Osteocyte (in vitro differentiated cells): ENCODE measurements around the gene TMEM106C. TPM values are rescaled to one million over a fixed set of nuclear protein-coding genes. Genes with fewer than 3 reads are reported as not detected.
A peak's percentile ranks its signal among the peaks of the same experiment; 100 is the strongest.

Source experiments
- DNase-seq: peaks from one replicate; pipeline ENCODE4 v3.0.0; 2021; ENCODE audit warnings: mixed read lengths; ENCODE audit not compliant: unreplicated experiment; ENCODE audit errors: extremely low spot score
- H3K27ac Mint-ChIP-seq: one replicate; pipeline ENCODE4 v1.8.0; 2021; ENCODE audit warnings: mild to moderate bottlenecking, mixed read lengths; ENCODE audit not compliant: unreplicated experiment
- H3K27me3 Mint-ChIP-seq: one replicate; pipeline ENCODE4 v1.8.0; 2021; ENCODE audit warnings: mixed read lengths; ENCODE audit not compliant: unreplicated experiment
- H3K36me3 Mint-ChIP-seq: one replicate; pipeline ENCODE4 v1.8.0; 2021; ENCODE audit warnings: mixed read lengths; ENCODE audit not compliant: unreplicated experiment
- H3K4me1 Mint-ChIP-seq: one replicate; pipeline ENCODE4 v1.8.0; 2021; ENCODE audit warnings: mixed read lengths; ENCODE audit not compliant: unreplicated experiment
- H3K4me3 Mint-ChIP-seq: one replicate; pipeline ENCODE4 v1.8.0; 2021; ENCODE audit warnings: mild to moderate bottlenecking, moderate library complexity, mixed read lengths; ENCODE audit not compliant: unreplicated experiment
- H3K9me3 Mint-ChIP-seq: one replicate; pipeline ENCODE4 v1.8.0; 2021; ENCODE audit warnings: mixed read lengths; ENCODE audit not compliant: unreplicated experiment
- total RNA-seq: library from RNA; stranded (reverse); gene quantifications from 2 replicates; pipeline ENCODE4 v1.2.1, GENCODE V29; 2021
- TF ChIP-seq, protein P1 (sequence below): fragments of 200-600 bp; sonication (generic); IDR thresholded peaks from 2 replicates; pipeline ENCODE4 v1.5.0; 2021; ENCODE audit warnings: antibody characterized with exemption, mild to moderate bottlenecking, moderate library complexity

Gene TMEM106C
- total RNA-seq, 1 donor from 2014 or later: 53.2 TPM

DNA sequence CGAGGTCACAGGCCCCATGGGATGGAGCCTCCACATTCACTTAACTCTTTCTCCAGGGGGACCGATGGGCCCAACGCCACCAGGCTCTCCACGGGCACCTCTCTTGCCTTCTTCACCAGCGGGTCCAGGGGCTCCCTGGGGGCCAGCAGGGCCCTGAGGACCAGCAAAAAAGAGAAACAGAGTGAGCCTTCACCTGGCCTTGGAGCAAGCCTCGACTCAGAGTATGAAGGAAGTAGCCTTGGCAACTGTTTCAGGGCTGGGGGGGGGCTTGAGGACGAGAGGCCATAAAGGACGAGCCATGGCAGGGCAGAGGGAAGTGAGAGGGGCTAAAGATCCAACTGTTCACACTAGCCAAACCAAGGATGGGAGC, 22.9 kb downstream of the TMEM106C start:
- H3K36me3 Mint-ChIP-seq: no peaks in the 10 kb centered on the region
- no peak for DNase-seq

GRCh38 chr12:47986832-47987231, 23.4 kb downstream of the TMEM106C start:
- H3K9me3 Mint-ChIP-seq: no peaks in the 10 kb centered on the region
- no peak overlapping the region for H3K4me3 Mint-ChIP-seq
- no peaks in the 10 kb centered on the region for H3K36me3 Mint-ChIP-seq
- no peak for DNase-seq
- TF ChIP-seq, protein P1, sequence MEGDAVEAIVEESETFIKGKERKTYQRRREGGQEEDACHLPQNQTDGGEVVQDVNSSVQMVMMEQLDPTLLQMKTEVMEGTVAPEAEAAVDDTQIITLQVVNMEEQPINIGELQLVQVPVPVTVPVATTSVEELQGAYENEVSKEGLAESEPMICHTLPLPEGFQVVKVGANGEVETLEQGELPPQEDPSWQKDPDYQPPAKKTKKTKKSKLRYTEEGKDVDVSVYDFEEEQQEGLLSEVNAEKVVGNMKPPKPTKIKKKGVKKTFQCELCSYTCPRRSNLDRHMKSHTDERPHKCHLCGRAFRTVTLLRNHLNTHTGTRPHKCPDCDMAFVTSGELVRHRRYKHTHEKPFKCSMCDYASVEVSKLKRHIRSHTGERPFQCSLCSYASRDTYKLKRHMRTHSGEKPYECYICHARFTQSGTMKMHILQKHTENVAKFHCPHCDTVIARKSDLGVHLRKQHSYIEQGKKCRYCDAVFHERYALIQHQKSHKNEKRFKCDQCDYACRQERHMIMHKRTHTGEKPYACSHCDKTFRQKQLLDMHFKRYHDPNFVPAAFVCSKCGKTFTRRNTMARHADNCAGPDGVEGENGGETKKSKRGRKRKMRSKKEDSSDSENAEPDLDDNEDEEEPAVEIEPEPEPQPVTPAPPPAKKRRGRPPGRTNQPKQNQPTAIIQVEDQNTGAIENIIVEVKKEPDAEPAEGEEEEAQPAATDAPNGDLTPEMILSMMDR: no peak
- no peaks in the 10 kb centered on the region for H3K27me3 Mint-ChIP-seq
- no peak overlapping the region for H3K27ac Mint-ChIP-seq
- peaks cover 10% of the 10 kb centered on the region for H3K4me1 Mint-ChIP-seq

More for the DNA sequence above, 22.9 kb downstream of the TMEM106C start:
- no peaks in the 10 kb centered on the region for H3K27me3 Mint-ChIP-seq
- H3K9me3 Mint-ChIP-seq: no peaks in the 10 kb centered on the region
- peaks cover 10% of the 10 kb centered on the region for H3K4me1 Mint-ChIP-seq
- TF ChIP-seq, protein P1: no peak
- no peak overlapping the region for H3K4me3 Mint-ChIP-seq
- H3K27ac Mint-ChIP-seq: no peak overlapping the region

DNA sequence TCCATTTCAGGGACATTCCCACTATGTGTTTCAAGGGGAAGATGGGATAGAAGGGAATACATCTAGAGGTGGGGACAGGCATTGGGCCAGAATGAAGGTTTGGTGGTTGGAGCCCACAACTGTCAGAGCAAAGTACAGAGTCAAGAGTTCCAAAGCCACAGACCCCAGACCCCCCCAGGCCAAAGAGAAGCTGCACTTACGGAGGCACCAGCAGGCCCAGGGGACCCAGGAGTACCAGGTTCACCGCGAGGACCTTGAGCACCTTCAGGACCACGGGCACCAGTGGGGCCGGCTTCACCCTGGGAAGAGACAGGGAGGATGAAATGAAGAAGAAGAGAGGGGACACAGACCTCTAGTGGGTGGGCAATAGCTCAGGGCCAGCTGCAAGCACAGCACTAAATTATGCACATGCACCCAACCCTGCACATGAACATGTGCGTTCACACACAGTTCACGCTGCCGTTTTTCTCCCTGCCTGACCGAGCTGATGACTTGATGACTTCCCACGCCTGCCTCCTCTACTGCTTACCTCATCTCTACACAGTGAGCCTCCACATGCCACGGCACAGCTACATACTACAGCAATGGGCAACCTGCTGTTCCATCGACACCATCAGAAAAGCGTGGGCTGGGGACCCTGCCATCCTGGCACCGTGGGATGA, 24.1 kb downstream of the TMEM106C start:
- DNase-seq: no peak
- Mint-ChIP-seq H3K4me1 (peaks cover 10% of the 10 kb centered on the region), H3K27ac (no peak overlapping the region), H3K36me3 (no peaks in the 10 kb centered on the region), H3K27me3 (no peaks in the 10 kb centered on the region), H3K4me3 (no peak overlapping the region), H3K9me3 (no peaks in the 10 kb centered on the region)
- TF ChIP-seq, protein P1: no peak

GRCh38 chr12:47988073-47989022, 25.0 kb downstream of the TMEM106C start:
- Mint-ChIP-seq H3K27ac (peak overlapping the region; percentile 56), H3K36me3 (no peaks in the 10 kb centered on the region), H3K27me3 (no peaks in the 10 kb centered on the region), H3K4me3 (peak overlapping the region; percentile 42), H3K9me3 (no peaks in the 10 kb centered on the region), H3K4me1 (peaks cover 10% of the 10 kb centered on the region)
- DNase-seq: no peak
- TF ChIP-seq, protein P1: no peak

DNA sequence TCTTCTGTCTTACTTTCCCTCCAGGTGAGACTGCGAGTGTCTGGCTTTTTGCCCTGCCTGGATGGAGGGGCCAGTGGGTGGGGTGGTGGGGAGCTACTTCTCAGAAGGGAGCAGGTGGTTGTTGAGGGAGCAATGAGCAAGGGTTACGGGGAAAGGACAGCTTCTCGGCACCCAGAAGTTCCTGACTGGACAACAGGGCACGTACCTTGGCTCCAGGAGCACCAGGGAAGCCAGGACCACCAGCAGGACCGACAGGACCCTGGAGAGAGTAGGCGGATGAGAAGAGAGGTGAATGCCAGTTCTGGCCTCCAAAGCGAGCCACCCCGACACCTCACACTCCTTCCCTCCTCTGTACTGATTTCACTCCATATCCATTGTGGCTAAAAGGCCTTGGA, 25.6 kb downstream of the TMEM106C start:
- Mint-ChIP-seq H3K36me3 (no peaks in the 10 kb centered on the region), H3K27ac (no peak overlapping the region), H3K4me3 (no peak overlapping the region), H3K27me3 (no peaks in the 10 kb centered on the region), H3K9me3 (no peaks in the 10 kb centered on the region), H3K4me1 (peaks cover 10% of the 10 kb centered on the region)
- TF ChIP-seq, protein P1: no peak
- DNase-seq: no peak
